ENCODE measurements around the gene MEX3A.

Gene MEX3A

DNA sequence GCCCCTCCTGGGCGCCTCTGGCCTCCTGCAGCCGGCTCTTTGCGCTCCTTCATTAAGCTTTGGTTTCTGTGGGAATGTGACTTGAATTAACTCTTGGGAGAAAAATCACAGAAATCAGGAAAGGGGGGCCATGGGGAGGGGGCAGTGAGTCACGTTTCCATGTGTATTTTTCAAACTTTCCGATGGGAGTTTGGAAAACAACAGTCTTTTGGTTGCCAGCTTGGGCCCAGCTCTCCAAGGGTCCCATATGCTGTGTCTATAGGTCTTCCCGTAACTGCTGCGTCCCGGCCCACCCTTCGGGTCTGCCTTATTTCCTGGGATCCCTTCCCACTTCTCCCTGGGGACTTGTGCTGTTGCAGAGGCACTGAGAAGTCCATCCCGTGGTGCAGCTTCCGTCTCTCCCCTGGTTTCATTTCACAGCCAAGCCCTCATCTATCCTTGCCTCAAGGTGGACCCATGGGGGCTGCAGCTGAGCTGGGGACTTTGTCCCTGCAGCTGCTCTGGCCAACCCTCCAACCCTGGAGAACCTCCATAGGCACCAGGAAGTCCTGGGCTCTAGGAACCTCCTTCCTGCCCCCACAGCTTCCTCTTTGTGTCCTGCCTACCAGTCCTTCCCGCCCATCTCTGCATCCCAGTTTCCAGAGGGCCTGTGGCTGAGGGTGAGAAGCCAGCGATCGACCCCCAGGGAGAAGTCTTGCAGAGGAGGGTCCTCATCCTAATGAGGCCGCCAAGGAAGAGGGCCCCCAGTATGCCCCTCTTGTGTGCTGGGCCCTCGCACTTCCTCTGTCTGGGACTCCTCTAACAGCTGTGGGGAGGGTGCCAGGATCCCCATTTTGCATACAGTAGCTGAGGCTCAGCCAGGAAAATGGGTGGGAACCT, 20.6 kb upstream of the MEX3A start:
- no peak for DNase-seq (ENCODE audit: low read depth in 2 of 2)

DNA sequence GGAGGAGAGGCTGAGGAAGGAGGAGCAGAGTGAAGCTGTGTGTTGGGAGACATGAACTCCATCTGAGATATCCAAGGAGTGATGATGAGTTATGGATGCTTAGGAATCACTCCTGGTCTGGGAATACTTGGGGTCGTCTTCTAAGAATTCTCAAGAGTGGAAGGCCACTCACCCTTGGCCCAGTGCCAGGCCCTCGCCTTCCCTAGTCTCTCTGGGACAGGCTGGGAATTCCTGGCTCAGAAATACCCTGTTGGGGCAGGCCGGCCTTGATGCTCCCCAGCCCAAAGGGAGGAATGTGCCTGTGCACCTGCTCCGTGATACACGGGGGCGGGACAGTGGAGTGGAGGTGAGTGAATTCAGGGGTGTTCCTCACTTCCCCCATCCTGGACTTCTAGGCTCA, 19.6 kb upstream of the MEX3A start:
- DNase-seq (ENCODE audit: low read depth in 2 of 2) = no peak

- no peak for DNase-seq (ENCODE audit: low read depth in 2 of 2)
Observed at GRCh38 chr1:156100205-156100995, 18.1 kb upstream of the MEX3A start.

DNA sequence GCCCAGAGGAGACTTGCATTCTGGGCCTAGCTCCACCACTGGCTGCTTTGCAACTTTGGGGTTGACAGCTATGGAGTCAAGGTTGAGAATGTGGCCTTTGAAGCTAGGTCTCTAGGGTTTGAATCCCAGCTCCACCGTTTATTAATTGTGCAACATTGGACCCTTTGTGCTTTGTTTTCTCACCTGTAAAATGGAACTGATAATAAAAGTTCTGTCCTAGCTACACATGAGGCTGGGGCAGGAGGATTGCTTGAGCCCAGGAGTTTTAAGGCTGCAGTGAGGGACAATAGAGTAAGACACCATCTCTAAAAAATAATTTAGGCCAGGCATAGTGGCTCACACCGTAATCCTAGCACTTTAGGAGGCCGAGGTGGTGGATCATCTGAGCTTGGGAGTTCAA, 17.0 kb upstream of the MEX3A start:
- no peak for DNase-seq (ENCODE audit: low read depth in 2 of 2)

DNA sequence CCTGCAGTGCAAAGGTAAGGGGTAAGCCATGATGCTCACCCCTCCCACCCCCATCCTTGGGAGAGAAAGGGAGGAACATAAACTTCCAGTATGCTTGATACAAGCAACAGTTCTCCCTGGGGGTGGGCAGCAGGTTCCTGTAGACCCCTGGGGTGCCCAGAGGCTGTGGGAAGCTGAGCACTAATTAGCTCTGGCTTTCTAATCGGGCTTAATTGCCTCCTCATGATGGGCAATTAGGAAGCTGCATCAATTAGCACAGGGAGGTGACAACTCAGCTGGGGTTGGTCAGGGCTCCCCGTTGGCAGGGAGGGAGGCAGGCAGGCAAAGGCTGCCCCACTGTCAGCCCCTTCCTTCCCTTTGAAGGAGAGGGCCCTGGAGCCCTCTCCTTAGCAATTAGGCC, 16.5 kb upstream of the MEX3A start:
- DNase-seq (ENCODE audit: low read depth in 2 of 2) = no peak

- DNase-seq (ENCODE audit: low read depth in 2 of 2) = no peak
Observed at GRCh38 chr1:156097499-156098178, 15.4 kb upstream of the MEX3A start.

DNA sequence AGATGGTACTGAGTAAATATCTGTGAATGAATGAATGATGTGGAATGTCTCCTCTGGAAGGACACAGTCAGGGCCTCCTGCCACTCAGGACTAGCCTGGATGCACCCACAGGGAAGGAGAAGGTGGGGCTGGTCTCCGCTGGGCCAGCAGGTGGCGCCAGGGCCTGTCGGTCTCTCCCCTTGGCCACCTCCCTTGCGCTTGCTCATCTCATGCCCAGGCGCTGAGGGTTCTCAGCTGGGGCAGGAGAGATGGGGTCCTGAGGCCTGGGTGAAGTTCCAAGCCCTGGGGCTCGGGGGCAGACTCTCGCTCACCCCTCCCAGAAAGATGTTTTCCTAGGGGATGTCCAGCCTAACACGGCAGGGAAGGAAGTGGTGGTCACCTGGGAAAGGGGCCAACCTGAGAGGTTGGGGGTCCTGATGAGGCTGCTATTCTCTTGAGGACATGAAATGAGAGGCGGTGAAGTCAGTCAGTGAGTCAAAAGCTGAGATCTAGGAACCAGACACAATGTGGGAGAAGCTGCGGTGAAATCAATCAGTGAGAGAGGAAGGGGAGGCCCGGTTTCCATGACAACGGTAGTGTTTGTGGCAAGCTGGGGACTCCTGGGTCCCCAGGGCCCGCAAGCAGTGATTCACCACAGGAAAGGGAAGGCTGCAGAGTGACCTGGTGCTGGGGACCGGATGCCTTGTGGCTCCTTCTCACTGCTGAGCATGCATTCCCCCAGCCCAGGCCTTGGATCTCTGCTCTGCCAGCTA, 14.6 kb upstream of the MEX3A start:
- DNase-seq (ENCODE audit: low read depth in 2 of 2) = peak; percentile 86

DNA sequence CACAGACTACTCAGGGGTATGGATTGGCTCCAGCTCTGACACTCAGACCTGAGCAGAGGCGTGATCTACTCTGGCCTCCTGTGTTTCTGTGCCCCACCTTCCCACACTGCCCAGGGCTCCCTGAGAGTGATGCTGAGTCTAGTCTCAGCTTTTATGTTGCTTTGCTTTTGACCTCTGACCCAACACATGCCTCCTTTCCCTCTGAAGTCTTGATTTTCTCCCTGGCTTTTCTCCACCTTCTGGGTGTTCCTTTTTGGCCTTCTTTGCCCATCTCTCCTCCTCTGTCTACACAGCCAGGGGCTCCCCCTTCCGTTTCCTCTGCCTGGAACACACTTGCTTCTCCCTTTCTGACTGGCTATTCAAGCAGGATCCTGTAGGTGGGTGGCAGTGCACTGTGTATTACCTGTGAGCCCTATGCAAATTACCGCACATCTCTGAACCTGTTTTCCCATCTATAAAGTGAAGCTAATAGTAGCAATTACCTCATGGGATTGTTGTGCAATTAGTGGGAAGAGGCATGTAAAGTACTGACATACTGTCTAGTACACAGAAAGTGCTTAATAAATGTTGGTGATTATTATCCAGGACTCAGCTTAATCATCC, 13.7 kb upstream of the MEX3A start:
- no peak for DNase-seq (ENCODE audit: low read depth in 2 of 2)

- DNase-seq (ENCODE audit: low read depth in 2 of 2) = no peak
Observed at GRCh38 chr1:156091610-156092009, 9.3 kb upstream of the MEX3A start.

DNA sequence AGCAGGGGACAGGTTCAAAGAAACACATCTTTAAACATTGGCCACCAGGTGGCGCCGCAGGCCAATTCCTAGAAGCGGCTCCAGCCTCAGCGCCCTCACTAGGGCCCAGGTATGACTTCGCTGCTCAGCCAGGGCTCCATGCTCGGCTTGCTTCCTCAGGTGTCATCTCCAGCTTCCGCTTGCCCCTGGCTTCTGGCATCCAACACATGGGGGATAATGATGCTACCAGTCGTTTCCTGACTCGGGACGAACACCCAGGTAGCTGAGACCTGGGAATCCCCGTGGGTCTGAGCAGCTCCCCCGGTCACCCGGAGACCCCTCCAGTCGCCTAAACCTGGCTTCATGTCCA, 8.5 kb upstream of the MEX3A start:
- peak; percentile 73 to 80 for DNase-seq (ENCODE audit: low read depth in 2 of 2)

DNA sequence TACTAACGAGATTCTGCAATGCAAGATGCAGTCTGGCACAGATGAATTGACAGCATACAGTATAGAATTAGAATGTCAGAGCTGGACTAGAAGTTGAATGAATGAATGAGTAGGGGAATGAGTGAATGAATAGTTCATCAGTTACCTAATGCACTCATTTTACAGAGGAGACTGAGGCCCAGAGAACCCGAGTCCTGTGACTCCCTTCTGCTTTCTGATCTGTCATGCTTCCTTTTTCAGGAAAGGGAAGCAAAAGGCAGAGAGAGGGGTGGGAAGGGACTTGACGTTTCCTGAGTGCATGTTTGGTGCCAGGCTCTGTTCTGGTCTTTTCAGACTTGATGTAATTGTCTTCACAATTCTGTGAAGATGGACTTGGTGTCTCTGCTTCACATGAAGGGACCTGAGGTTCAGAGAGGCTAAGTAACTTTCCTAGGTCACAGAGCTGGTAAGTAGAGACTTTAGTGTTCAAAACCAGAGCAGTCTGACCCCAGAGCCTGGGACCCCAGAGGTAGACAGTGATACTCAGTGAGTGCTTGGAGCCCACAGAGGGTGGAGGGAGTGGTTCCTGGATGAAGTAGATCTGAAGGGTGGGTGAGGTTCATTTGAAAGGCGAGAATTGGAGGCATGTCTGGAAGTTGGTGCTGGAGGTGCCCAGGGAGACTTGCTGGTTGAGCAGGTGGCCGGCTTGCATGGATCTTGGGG, 8.0 kb upstream of the MEX3A start:
- DNase-seq (ENCODE audit: low read depth in 2 of 2) = no peak

GRCh38 chr1:156089704-156090103, 7.4 kb upstream of the MEX3A start:
- no peak for DNase-seq (ENCODE audit: low read depth in 2 of 2)

GRCh38 chr1:156086256-156086662, 4.0 kb upstream of the MEX3A start:
- DNase-seq (ENCODE audit: low read depth in 2 of 2) = no peak

- DNase-seq (ENCODE audit: low read depth in 2 of 2) = no peak
Observed at GRCh38 chr1:156083800-156084790, 1.8 kb upstream of the MEX3A start.

DNA sequence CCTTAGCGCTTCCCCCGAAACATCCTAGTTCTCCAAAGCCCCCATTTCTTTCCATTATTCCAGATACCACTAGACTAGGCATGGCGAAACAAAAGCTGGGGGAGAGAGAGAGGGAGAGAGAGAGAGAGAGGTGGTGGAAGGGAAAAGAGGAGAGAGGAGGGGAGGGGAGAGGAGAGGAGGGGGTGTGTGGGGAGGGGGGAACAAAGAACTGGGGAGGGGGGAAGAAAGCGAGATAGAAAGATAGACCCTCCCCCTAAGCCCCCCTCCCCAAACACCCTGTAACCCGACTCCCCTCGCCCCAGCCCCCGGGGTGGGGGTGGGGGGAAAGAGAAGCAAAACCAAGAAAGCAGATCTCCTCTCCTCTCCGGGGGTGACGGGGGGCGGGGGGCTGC, 352 bp downstream of the MEX3A start:
- no peak for DNase-seq (ENCODE audit: low read depth in 2 of 2)

DNA sequence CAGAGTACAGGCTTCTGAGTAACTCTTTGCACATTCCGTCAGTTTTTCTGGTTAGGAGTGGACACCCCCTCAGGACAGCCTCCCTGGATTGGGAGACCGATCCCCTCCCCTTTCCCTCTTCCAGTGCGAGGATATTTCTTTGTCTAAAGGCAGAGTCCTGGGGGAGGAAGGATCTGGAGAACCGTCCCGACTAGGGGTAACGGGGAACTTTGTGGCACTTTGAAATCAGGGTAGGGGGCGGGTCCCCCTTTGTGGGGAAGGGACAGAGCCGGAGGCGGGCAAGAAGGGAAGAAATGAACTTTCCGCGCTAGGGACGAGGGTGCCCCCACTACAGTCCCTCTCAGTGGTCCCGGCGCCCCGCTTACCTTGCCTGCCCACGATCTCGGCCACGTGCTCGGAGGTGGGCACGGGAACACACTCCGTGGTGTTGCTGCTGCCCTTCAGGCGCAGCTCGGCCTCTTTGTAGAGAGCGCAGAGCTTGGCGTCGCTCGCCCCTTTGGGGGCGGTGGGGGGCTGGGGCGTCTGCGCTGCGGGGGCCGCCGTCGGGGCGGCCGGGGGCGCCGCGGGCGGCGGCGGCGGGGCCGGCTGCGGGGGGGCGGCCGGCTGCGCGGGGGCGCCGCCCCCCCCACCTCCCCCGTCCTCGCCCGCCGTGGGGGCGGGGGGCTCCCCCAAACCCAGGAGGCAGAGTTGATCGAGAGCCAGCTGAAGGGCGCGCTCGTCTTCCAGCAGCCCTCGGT, 917 bp downstream of the MEX3A start:
- DNase-seq (ENCODE audit: low read depth in 2 of 2) = peak in 1 of 2 donors; percentile 24

- DNase-seq (ENCODE audit: low read depth in 2 of 2) = no peak
Observed at GRCh38 chr1:156080863-156081179, 1.4 kb downstream of the MEX3A start.

DNA sequence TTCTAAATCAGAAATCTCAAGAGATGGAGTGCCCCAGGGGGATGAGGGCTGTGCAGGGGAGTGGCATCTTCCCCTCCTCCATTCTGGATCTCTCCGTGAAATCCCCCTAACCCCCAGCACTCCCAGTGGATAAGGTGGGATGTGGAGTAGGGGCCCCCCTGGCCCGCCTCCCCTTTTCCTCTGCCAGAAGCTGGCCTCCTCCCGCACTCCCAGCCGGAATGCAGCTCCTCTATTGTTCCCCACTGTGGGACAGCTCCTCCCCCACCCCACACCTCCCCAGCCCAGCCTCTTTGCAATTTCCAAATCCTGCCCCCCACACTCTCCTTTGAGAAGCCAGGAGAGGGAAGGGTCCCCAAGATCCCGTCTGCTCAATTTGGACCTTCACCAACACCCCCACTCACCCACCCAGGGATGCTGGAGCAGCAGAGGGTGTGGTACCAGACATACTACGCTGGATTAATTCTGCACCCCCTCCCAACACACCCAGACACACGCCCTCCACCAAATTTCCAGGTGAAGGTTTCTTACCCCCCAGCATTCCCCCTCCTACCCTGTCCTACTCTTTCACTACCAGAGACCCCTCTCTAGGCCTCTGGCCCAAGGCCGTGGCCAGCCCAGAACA, 1.9 kb downstream of the MEX3A start:
- no peak for DNase-seq (ENCODE audit: low read depth in 2 of 2)

- DNase-seq (ENCODE audit: low read depth in 2 of 2) = no peak
Observed at GRCh38 chr1:156079762-156080161, 2.5 kb downstream of the MEX3A start.
